T-helper 9 cell (primary cell): ENCODE data around the gene GXYLT2.

Source experiments
- DNase-seq: peaks from one replicate; pipeline ENCODE4 v3.0.0-alpha.2; 2020

Gene GXYLT2

GRCh38 chr3:72941245-72941644 is 53.4 kb downstream of the GXYLT2 start:
- DNase-seq, result no peak

- DNase-seq, result no peak
These were observed 54.6 kb downstream of the GXYLT2 start for GRCh38 chr3:72942427-72942826.

DNA sequence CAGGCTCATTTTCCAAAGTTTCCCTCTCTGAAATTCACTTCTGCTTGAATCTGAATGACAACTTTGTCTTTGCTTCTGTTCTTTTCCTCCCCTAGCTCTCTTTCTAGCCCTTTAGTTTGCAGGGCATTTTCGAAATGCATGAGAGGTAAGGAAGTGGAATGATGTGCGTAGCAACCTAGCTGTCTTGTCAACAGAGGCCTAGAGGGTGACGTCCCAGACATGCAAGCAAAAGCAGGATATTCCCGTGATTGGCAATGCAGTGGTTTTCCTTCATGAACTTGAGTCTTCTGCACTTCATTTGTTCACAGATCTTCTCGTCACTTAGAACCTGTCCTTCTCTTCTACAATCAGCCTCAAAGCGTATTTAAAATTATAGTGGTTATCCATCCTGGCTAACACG is 56.9 kb downstream of the GXYLT2 start:
- DNase-seq, result no peak

GRCh38 chr3:72947715-72948490 is 60.1 kb downstream of the GXYLT2 start:
- no peak for DNase-seq

- no peak for DNase-seq
These were observed 61.2 kb downstream of the GXYLT2 start for GRCh38 chr3:72949016-72949415.

DNA sequence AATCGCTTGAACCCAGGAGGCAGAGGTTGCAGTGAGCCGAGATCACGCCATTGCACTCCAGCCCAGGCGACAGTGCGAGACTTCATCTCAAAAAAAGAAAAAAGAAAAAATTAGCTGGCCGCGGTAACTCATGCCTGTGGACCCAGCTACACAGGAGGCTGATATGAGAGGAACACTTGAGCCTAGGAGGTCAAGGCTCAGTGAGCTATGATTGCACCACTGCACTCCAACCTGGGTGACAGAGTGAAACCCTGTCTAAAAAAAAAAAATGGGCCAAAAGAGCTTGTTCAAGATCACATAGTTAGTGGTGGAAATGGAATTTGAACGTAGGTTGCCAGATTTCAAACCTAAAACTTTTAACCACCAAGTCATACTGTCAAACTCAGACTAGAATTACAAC is 62.5 kb downstream of the GXYLT2 start:
- no peak for DNase-seq

- no peak for DNase-seq
These were observed 63.0 kb downstream of the GXYLT2 start for GRCh38 chr3:72950801-72951200.

DNA sequence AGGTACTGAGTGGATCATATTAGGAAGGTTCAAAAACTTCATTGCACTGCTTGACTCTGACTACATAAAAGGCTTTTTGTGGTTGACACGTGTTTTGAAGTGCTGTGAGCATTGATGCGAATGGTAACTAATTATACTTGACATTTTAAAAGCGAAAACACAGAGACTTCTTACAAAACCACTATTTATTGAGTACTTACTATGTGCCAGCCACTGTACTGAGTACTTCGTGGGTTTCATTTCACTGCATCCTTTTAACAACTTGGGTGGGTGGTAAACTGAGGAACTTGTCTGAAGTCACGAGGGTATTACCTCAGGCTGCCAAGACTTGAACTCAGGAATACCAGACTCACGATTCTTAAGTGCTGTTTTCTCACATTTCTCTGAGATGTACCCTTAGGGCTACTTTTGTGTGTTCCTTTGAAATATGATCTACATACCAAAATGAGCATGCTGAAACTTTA is 63.4 kb downstream of the GXYLT2 start:
- DNase-seq, result no peak

DNA sequence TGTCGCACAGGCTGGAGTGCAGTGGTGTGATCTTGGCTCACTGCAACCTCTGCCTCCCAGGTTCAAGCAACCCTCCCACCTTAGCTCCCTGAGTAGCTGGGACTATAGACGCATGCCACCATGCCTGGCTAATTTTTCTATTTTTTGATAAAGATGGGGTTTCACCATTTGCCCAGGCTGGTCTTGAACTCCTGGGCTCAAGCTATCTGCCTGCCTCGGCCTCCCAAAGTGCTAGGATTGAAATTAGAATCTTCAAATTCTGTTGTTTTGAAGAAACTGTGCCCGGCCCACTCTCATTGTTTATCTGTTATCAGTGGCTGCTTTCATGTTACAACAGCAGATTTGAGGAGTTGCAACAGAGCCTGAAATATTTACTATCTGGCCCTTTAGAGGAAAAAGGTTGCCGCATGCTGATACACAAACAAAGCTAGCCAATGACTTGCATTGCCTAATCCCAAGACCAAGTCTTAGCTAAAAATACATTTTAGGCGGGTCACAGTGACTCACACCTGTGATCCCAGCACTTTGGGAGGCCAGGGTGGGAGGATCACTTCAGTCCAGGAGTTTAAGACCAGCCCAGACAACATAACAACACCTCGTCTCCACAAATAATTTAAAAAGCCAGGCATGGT is 65.6 kb downstream of the GXYLT2 start:
- DNase-seq, result no peak

DNA sequence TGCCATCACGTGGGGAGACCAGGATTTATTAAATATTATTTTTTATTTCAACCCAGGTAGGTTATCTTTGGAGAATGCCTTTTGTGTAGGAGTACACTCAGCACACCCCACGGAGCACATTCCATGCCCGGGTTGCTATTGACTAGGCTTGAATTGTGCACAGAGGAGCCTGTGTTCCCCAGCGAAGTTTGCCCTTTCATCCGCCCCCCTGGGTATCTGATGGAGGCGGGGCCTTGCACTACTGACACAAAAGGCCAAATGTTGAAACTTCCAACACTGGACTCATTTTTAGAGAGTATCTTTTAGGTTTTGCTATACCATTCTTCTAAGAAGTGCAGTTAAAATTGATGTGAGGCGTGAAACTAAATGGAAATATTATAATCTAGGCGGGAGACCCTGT is 69.5 kb downstream of the GXYLT2 start:
- no peak for DNase-seq

GRCh38 chr3:72959336-72959735 is 71.5 kb downstream of the GXYLT2 start:
- DNase-seq, result no peak

DNA sequence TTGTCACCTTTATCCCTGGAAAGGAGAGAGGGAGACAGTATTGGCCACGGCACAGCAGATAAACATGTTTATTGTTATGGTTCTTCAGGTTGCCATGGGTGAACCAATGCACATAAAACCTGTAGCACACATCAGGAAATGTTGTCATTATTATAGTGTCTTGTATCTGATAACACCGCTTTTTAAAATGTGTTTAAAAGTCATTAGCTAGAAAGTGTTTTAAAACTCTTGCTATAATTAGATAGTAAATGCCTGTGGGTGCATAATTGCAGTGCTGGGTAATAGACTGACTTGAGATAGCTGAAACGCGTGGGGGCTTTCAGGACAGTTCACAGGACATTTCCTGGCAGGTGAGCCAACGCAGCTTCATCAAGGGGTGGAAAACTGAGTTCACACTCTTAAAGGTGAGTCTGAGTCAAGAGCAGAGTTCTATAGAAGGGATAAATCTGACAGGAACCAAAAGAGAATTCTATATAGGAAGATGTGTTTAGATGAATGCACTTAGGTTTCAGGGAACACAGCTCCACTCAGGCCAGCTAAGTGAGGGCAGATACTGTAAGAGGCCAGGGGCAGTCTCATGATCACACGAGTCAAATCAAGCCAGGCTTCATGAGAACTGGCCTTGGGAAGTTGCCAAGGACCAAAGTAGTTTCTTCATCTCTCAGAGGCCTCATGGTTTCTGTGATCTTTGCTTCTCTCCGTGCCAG is 73.1 kb downstream of the GXYLT2 start:
- DNase-seq, result no peak

DNA sequence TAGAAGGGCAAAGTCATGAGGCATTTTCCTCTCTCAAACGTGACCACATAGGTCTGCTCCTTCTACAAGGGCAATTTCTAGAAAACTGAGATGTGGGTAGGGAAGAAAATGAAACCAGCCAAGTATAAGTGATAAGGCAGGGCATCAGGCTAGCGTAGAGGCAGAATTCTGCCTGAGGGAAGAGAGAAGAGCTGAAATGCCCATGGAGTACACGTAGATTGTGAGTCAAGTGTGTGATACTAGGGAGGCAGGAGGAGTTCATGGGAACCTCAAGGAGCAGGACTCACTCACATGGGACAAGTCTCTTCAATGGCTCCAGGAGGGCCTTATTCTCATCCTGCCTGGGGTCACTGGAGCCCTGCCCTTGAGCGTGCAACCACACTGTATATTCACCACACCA is 73.9 kb downstream of the GXYLT2 start:
- DNase-seq, result no peak

- no peak for DNase-seq
These were observed 74.5 kb downstream of the GXYLT2 start for GRCh38 chr3:72962317-72962716.

GRCh38 chr3:72964633-72965032 is 76.8 kb downstream of the GXYLT2 start:
- DNase-seq, result no peak

DNA sequence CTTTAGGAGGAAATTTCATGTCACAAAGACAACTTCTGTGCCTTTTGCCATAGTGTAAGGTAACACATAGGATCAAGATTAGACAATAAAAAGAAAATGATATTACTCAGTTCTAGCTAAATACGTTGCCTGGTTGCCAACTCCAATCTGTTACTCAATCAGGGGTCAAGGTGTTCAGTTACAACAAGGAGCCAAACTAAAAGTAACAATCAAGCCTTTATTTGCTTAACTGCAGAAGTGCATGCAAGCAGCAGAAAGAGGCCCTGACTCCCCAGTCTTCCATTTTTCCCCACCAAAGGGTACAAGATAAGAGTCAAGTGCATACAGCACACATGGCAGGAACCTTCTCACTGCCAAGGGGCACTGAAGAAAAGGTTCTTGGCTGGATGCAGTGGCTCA is 80.4 kb downstream of the GXYLT2 start:
- no peak for DNase-seq

DNA sequence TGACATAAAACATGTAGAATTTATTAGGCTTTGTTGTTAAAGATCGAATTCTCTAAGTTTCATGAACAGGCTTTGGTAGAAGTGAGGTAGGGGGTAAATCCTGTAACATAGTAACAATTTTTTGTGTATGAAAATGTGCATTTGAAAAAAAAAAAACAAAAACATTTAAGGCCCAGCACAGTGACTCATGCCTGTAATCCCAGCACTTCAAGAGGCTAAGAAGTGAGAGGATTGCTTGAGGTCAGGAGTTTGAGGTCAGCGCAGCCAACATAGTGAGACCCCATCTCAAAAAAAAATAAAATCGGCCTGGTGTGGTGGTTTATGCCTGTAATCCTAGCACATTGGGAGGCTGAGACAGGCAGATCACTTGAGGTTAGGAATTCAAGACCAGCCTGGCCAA is 81.9 kb downstream of the GXYLT2 start:
- no peak for DNase-seq

DNA sequence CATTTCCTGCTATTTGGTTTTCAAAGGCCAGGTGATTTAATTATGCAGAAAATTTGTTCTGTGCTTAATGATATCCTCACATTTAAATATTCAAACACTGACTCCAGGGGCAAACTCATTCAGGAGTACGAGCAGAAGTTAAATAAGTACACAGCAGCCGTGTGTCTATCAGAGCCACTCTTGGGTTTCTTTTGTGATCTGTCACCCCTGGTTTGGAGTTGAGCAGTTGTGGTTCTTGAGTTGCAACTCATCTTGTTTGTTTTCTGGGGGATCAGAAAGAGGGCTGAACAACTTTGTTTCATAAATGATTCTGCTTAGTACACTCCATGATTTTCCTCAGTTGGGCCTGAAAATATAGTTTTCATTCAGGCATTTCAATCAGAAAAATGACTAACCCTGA is 83.1 kb downstream of the GXYLT2 start:
- no peak for DNase-seq

- no peak for DNase-seq
These were observed 84.8 kb downstream of the GXYLT2 start for GRCh38 chr3:72972706-72973030.

DNA sequence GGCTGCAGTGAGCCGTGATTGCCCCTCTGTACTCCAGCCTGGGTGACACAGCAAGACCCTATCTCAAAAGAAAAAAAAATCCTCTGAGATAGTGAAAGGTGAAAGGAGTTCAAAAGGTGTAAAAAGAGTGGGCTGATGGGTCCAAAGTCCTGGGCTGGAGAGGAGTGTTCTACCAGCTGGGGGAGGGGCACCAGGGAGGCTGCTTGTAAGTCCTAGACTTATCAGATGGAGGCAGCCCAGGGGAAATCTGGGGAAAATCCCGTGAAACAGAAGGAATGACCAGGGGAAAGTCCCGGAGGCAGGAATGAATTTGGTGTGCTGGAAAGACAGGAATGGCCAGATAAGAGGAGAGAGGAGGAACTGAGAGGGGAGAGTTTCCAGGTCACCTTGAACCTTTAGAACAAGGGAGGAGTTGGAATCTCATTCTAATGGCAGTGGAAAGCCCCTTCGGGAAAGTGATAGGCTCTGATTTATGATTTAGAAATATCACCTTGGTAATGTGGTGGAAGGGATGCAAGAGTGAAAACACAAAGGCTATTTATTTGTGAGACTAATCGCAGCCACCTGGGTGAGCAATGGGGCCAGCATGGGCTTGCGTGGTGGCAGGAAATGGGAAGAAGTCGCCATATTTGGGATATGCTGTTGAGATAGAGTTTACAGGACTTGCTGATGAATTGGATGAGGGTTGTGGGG is 85.3 kb downstream of the GXYLT2 start:
- DNase-seq, result no peak

- DNase-seq, result no peak
These were observed 85.9 kb downstream of the GXYLT2 start for GRCh38 chr3:72973786-72974185.

DNA sequence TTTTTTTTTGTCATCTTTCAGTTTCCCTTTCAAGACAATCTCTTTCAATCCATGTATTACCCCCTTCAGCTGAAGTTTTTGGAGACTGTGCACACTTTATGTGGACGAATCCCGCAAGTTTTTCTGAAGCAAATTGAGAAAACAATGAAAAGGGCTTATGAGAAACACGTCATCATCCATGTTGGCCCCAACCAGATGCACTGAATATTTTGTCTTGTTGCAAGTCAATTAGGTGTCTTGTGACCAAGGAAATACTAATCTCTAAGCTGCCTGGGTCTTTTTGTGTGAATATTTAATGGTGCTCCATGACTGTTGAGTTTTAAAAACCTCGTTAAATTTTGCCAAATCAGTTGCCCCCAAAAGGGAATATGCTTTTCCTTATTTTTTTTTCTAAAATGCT is 87.1 kb downstream of the GXYLT2 start:
- DNase-seq, result no peak

- no peak for DNase-seq
These were observed 88.5 kb downstream of the GXYLT2 start for GRCh38 chr3:72976281-72976741.
